Neutrophil (primary cell): ENCODE results near the gene RABL6.
"Not testable (repeated sequence)": the region's sequence is repeated elsewhere in the genome, so short reads cannot be mapped to it uniquely, and the experiment has no call there.

Source experiments
- H3K27ac ChIP-seq: fragments of 200-600 bp; sonication (generic); 2 replicates; pipeline ENCODE4 v1.5.1; 2016; ENCODE audit warnings: mild to moderate bottlenecking, moderate library complexity
- H3K27me3 ChIP-seq: fragments of 200-600 bp; sonication (generic); 2 replicates; pipeline ENCODE4 v1.6.0; 2016; ENCODE audit warnings: mild to moderate bottlenecking
- H3K36me3 ChIP-seq: fragments of 200-600 bp; sonication (generic); 2 replicates; pipeline ENCODE4 v1.5.1; 2017
- H3K4me1 ChIP-seq, 2 experiments: fragments of 200-600 bp in 1 of 2; sonication (generic) in 1 of 2; 1 replicate in 1 of 2; 2 replicates in 1 of 2; pipeline versions ENCODE4 v1.5.1 to v1.6.1; 2013 to 2016; ENCODE audit warnings: low read depth in 1 of 2, low read length in 1 of 2, mild to moderate bottlenecking in 1 of 2, moderate library complexity in 1 of 2; ENCODE audit not compliant: control insufficient read depth in 1 of 2, insufficient read depth in 1 of 2
- H3K4me3 ChIP-seq, 2 experiments: fragments of 200-600 bp in 1 of 2; sonication (generic) in 1 of 2; 1 replicate in 1 of 2; 2 replicates in 1 of 2; pipeline ENCODE4 v1.5.1; 2013 to 2016; ENCODE audit warnings: low read depth in 1 of 2, low read length in 1 of 2, mild to moderate bottlenecking in 1 of 2, moderate library complexity in 1 of 2
- H3K9me3 ChIP-seq: fragments of 200-600 bp; sonication (generic); 2 replicates; pipeline ENCODE4 v1.5.1; 2016
- TF ChIP-seq, protein P1 (sequence below): fragments of 200-600 bp; sonication (generic); IDR thresholded peaks from 2 replicates; pipeline ENCODE4 v1.5.1; 2016; ENCODE audit warnings: antibody characterized with exemption

Gene RABL6, protein sequence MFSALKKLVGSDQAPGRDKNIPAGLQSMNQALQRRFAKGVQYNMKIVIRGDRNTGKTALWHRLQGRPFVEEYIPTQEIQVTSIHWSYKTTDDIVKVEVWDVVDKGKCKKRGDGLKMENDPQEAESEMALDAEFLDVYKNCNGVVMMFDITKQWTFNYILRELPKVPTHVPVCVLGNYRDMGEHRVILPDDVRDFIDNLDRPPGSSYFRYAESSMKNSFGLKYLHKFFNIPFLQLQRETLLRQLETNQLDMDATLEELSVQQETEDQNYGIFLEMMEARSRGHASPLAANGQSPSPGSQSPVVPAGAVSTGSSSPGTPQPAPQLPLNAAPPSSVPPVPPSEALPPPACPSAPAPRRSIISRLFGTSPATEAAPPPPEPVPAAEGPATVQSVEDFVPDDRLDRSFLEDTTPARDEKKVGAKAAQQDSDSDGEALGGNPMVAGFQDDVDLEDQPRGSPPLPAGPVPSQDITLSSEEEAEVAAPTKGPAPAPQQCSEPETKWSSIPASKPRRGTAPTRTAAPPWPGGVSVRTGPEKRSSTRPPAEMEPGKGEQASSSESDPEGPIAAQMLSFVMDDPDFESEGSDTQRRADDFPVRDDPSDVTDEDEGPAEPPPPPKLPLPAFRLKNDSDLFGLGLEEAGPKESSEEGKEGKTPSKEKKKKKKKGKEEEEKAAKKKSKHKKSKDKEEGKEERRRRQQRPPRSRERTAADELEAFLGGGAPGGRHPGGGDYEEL

DNA sequence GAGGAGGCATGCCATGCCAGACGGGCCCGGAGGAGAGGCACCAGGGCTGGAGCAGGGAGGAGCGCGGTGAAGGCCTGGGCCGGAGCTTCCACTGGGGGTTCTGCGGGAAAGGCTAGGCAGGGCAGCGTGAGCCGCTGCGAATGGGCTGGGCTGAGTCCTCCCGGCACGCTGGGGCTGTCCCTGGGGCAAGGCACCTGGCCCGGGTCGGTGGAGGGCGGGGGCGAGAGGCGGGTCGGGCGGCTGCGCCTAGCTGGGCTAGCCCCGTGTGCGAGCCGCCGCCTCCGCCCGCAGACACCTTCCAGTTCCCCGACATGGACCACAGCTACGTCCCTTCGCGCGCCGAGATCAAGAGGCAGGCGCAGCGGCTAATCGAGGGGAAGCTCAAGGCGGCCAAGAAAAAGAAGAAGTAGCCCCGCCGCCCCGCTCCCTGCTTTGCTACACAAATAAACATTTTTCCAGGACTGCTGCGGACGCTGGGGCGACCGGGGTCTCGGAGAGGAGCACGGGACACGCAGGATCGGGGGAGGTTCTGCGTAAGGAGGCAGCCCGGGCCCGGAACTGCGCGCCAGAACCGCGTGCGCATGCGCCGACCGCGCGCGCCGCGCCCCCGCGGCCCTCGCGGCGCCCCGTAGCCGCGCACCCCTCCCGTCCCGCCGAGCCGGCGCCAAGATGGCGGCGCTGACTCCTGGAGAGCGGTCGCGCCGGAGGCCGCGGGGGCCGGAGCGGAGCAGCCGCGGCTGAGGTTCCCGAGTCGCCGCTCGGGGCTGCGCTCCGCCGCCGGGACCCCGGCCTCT lies at the start of gene RABL6:
Gene RABL6, plus strand, starts transcription at position 668 of the 794 bp plus-strand sequence. CDS start 249 bp downstream, outside the sequence.
- Histone ChIP-seq H3K4me3 (peak within 1 kb of the TSS; percentile 76 to 83), H3K27me3 (peaks cover 2% of the 10 kb centered on the region), H3K9me3 (no peaks in the 10 kb centered on the region), H3K27ac (peak within 1 kb of the TSS; percentile 85), H3K4me1 (peaks cover 27 to 34% of the 10 kb centered on the region in 2 experiments), H3K36me3 (peaks cover 8% of the 10 kb centered on the region)
- TF ChIP-seq, protein P1, sequence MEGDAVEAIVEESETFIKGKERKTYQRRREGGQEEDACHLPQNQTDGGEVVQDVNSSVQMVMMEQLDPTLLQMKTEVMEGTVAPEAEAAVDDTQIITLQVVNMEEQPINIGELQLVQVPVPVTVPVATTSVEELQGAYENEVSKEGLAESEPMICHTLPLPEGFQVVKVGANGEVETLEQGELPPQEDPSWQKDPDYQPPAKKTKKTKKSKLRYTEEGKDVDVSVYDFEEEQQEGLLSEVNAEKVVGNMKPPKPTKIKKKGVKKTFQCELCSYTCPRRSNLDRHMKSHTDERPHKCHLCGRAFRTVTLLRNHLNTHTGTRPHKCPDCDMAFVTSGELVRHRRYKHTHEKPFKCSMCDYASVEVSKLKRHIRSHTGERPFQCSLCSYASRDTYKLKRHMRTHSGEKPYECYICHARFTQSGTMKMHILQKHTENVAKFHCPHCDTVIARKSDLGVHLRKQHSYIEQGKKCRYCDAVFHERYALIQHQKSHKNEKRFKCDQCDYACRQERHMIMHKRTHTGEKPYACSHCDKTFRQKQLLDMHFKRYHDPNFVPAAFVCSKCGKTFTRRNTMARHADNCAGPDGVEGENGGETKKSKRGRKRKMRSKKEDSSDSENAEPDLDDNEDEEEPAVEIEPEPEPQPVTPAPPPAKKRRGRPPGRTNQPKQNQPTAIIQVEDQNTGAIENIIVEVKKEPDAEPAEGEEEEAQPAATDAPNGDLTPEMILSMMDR: peak; percentile 17

DNA sequence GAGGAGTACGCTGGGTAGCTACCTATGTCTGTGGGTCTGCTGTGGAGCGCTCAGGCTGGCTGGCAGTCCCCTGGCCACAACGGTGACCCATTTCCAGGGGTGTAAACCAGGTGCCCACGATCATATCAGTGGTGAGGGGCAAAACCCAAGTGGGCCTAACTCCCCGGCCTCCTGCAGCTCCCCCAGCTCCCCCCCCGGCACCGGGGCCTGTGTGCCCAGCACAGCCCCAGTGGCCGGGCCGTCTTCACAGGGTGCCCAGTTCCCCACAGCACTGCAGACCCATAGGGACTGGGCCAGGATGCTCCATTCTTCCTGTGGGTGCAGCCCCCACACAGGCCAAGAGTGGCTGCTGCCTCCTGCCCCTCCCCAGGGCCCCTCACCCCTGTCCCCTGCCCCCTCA lies 48.7 kb upstream of the RABL6 start:
- Histone ChIP-seq H3K27ac (no peak overlapping the region), H3K4me3 (no peak overlapping the region), H3K4me1 (no peaks in the 10 kb centered on the region), H3K9me3 (no peaks in the 10 kb centered on the region), H3K27me3 (peaks cover 47% of the 10 kb centered on the region), H3K36me3 (no peaks in the 10 kb centered on the region)
- TF ChIP-seq, protein P1: no peak

DNA sequence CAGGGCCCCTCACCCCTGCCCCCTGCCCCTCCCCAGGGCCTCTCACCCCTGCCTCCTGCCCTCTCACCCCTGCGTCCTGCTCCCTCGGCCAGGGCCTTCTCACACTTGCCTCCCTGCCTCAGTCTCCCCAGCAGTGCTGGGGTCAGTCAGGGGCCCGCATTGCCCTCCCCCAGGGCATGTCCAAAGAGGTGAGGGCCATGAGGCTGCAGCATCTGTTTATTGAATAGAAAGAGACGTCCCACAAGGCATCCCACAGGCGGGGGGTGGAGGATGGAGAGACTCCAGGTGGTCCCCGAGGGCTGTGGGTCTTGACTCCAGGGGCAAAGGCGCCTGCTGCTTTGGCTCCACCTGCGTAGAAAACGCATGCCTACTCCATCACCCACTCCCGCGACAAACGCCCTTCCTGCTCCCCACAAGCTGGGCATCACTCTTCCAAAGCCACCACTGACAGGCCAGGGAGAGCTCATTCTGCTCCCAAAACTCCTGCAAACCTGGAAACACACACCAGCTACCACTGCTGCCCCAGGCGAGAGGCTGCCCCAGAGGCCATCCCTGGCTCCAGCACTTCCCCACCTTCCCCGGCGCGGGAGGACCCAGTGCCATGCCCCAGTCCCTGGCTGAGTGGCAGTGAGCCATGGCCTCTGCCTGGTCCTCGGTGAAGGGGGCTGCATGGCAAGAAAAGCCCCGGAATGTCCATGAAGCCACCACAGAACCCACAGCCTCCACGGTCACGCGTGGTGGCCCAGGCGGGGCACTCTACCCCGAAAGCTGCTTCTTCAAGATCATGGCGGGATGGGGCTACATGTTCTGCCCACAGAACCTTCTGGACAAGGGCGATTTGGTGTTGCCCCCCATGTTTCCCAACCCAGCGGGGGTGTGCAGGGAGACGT lies 48.1 kb upstream of the RABL6 start:
- Histone ChIP-seq H3K27me3 (peaks cover 44% of the 10 kb centered on the region), H3K27ac (no peak overlapping the region), H3K4me3 (no peak overlapping the region), H3K36me3 (no peaks in the 10 kb centered on the region), H3K4me1 (no peaks in the 10 kb centered on the region), H3K9me3 (no peaks in the 10 kb centered on the region)
- TF ChIP-seq, protein P1: no peak

DNA sequence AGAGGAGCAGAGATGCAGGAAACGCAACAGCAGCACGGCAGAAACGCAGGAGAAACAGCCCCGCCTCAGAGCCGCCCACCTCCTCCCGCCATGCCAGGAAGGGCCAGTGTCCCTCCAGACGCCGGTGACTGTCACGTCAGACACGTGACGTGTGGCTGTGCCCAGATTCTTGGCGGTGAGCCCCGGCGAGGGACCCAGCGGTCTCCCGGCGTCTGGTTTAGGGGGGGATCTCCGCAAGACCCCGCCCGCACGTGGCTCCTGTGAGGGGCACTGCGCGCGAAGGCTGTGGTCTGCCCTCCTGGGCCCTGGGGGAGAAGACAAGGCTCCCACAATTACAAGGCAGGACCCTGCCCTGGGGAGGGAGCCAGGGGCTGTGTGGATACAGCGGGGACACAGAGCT lies 47.3 kb upstream of the RABL6 start:
- Histone ChIP-seq H3K27ac (no peak overlapping the region), H3K4me1 (no peaks in the 10 kb centered on the region), H3K9me3 (no peaks in the 10 kb centered on the region), H3K36me3 (no peaks in the 10 kb centered on the region), H3K4me3 (no peak overlapping the region), H3K27me3 (peaks cover 39% of the 10 kb centered on the region)
- TF ChIP-seq, protein P1: no peak

DNA sequence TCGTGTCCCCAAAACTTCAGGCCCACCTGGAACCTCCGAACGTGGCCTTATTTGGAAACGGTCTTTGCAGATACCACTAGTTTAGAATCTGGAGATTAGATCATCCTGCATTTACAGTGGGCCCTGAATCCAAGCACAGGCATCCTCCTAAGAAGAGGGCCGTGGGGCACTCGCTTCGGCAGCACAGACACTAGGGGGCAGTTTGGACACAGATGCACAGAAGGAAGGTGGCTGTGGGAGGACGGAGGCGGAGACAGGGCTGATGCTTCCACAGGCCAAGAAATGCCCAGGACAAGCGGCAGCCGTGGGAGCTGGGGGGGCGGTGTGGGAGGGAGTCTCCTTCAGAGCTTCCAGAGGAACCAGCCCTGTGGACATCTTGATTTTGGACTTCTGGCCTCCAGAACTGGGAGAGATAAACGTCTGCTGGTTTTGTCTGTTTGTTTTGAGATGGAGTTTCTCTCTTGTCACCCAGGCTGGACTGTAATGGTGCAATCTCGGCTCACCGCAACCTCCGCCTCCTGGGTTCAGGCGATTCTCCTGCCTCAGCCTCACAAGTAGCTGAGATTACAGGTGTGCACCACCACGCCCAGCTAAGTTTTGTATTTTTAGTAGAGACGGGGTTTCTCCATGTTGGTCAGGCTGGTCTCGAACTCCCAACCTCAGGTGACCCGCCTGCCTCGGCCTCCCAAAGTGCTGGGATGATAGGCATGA lies 46.8 kb upstream of the RABL6 start:
- not testable (repeated sequence) for H3K4me1 ChIP-seq, H3K4me3 ChIP-seq, H3K27ac ChIP-seq, H3K9me3 ChIP-seq, H3K36me3 ChIP-seq
- peaks cover 39% of the 10 kb centered on the region for H3K27me3 ChIP-seq
